Globus pallidus (tissue), 1 donor: ENCODE data around the gene TIAM1.

Source experiments
- DNase-seq: peaks from one replicate; pipeline ENCODE4 v3.0.0-alpha.2; 2015; ENCODE audit warnings: low spot score

TIAM1 gene

DNA sequence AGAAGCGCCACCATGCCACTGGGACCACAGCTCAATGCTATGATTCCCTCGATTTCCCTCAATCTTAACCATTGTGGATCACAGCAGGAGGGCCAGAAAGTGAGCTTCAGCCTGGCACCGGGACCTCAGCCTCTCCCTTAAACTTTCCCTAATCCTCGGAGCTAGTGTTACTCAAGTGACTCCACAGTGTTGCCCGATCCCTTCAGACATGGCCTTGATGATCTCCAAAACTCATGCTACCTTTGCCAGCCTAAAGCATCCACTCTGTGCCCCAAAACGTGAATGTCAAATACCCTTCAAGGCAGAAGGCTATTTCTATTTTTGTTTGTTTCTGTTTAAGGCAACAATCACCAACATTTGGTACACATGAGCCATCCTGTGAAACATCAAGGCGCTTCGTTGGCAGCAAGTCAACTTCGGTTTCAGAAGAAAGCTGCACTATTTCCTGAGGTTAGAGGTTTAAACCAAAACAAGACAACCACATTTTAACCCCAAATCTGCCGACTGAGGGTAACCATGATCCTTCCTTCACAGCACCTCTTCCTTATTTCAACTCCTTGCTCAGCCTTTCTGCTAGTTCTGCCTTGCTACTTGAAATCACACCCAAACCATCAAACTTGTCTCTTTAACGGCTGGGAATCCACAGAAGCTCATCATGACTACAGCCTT lies 211.4 kb downstream of the TIAM1 start:
- DNase-seq: no peak

DNA sequence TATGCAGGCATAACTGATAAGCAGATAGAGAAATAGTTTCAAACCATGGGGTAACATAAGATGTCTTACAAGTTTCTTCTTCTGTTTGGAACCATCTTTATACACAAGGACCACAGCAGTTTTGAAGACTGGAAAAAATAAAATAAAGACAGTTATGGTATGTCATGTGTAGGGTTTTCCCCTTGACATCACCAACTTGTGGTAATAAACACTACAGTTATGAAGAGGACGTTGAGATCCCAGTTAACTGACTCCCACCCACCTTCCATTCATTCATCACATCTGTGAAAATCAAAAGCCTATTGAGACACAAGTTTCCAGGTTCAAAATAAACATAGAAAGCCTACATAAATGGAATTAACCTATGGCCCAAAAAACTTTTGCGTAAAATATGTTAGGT lies 213.2 kb downstream of the TIAM1 start:
- no peak for DNase-seq

- DNase-seq: no peak
Observed at GRCh38 chr21:31128234-31128633, 215.8 kb downstream of the TIAM1 start.

DNA sequence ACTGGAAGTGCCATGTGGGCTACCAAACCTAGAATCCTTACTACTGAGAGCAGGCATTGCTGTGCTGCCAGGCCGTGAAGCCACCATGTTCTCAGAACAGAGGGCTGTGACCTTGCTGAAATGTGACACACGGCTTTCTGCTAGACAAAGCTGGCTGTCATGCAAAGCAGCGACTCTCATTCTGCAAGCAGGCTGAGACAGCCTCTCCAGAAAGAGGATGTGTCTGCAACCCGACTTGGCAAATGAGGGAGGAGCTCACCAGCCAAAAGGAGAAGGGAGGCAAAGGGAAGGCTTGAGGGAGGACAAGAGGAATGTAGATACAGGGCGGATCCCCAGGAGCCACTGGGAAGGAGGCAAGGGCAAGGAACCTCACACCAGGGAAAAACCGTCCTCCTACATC lies 220.1 kb downstream of the TIAM1 start:
- DNase-seq: no peak

DNA sequence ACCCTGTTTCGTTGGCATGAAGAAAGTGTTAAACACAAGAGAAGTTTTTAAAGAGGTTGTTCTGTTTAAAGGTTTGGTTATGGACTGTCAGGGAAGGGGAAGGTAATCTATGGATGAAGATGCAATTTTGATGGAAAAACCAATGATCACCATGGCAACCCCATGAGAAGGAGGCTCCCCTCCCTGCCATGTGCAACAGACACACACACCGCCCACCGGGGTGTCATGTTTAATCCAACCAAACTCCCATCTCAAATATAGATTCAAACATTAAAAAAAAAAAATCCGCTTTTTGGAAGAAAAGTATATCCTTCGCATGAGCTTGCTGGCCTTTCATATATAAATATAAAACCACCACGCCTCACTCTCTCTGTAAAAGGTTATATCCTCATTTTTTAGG lies 224.9 kb downstream of the TIAM1 start:
- DNase-seq: no peak

DNA sequence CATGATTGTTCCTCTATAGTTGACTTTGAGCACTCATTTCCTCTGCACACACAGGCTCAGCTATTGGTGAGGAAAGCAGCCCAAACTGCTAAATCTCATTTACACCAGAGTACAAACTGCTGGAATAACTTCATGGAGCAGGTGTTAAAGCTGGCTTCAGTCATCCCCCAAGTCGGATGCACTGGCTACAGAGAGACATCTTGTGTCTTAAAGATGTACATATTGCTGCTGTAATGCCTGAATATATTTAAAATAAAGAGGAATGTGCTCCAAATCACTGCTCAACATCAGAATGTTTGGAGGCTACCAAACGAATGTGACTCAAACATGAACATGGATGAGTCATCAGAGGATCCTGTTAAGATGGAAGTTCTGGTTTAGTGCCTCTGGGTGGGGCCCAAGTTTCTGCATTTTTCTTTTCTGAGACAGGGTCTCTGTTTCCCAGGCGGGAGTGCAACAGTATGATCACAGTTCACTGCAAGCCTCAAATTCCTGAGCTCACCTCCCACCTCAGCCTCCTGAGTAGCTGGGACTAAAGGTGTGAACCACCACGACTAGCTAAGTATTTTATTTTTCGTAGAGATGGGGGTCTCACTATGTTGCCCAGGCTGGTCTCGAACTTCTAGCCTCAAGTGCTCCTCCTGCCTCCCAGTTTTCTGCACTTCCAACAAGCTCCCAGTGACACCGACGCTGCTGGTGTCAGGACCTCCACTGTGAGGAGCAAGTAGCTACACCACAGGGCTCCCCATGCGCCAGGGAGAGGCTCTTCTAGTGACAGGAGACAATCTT lies 226.7 kb downstream of the TIAM1 start:
- no peak for DNase-seq

DNA sequence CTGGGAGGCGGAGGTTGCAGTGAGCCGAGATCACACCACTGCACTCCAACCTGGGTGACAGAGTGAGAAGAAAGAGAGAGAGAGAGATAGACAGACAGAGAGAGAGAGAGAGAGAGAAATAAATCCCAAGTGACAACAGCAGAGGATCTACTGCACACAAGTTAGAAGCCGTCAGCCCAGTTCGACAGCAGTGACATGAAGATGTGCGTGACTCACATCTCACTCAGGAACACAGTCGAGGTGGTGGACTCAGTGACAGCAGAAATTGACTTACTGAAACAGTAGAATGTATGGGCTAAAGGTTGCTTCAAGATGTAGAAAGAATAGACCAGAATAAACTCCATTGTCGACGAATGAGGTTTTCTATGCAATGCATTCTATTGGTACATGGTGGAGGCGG lies 228.8 kb downstream of the TIAM1 start:
- DNase-seq: no peak

DNA sequence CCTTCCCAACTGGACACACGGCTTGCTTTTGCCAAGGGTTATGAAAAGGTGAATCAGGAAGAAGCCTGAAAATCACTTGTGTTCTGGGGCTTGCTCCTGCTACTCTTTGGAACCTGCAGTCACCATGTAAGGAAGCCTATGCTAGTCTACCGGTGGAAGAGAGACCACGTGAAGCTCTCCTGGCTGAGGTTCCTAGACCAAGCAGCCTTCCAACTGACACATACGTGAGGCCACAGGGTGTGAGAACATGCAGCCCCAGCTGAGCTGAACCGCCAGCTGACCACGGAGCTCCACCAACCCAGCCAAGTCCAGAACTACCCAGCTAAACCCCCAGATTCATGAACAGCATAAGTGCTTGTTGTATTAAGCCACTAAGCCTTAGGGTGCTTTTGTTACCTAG lies 233.0 kb downstream of the TIAM1 start:
- DNase-seq: no peak

DNA sequence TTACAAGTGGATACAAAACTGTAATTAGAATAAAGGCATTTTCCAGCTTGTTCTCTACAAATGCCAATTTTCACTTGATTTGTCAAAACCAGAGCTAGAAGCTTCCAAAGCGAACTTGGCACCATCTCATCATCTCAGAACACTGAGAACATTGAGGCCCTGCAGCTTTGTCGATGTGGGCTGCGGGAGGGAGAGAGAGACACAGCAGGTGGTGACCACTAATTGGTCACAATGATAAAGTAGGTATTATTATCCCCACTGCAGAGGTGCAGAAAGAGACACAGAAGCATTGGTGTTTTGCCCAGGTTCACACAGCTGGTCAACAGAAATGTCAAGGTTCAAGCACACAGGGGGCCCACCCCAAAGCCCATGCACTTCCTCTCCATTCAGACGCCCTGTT lies 233.6 kb downstream of the TIAM1 start:
- peak; percentile 73 for DNase-seq

GRCh38 chr21:31107871-31108270 lies 236.2 kb downstream of the TIAM1 start:
- DNase-seq: no peak

DNA sequence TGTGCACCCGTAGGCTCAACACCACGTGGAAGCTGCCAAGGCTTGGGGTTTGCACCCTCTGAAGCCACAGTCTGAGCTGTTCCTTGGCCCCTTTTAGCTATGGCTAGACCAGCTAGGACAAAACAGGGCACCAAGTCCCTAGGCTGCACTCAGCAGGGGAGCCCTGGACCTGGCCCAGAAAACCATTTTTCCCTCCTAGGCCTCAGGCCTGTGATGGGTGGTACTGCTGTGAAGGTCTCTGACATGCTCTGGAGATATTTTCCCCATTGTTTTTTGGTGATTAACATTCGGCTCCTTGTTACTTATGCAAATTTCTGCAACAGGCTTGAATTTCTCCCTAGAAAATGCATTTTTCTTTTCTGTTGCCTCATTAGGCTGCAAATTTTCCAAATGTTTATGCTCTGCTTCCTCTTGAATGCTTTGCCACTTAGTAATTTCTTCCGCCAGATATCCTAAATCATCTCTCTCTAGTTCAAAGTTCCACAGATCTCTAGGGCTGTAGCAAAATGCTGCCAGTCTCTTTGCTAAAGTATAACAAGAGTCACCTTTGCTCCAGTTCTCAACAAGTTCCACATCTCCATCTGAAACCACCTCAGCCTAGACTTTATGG lies 236.8 kb downstream of the TIAM1 start:
- DNase-seq: no peak

DNA sequence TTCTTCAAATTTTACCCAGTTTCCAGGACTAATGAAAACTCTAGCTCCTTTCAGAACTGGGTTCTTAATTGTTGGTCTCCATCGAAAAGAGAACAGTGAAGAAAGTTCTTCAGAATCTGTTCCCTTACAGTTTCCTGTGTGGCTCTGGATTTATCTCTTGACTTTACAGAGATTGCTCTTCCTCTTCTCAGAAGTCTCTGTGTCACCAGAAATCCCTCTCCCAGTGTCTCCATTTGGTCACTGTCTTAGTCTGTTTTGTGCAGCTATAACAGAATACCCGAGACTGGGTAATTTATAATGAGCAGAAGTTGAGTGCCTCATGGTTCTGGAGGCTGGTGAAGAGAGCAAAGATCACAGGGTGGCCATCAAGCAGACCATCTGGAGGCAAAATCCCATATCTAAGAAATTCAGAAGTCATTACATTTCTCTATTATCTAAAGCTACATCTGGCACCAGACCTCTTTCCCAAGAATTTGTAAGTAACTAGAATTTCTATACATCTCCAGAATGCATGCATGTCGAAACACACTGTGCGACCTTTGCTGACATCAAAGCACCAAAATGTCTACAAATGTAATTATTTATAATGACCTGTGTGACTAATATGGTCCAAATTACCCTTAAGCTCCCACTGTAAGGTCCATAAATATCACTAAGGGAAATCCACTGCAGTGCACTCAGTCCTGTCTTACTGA lies 240.3 kb downstream of the TIAM1 start:
- DNase-seq: no peak

DNA sequence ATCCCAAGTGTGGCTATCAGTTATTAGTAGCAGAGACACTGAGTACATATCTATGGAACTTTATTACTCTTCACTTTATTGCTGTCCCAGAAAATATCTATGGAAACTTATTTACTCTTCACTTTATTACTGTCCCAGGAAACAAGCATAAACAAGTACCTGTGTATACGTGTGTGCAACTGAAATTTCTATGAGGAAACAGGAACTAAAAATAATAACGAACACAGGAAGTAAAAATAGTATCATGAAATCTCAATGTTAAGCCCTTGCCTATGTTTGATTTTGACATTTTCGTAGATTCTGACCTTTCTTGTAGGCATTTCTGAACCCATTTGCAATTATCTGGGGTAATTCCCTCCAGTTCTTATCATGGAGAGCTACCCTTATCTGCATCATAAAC lies 240.9 kb downstream of the TIAM1 start:
- no peak for DNase-seq

- DNase-seq: no peak
Observed at GRCh38 chr21:31099122-31099521, 244.9 kb downstream of the TIAM1 start.

GRCh38 chr21:31098576-31099005 lies 245.5 kb downstream of the TIAM1 start:
- DNase-seq: peak; percentile 65

- DNase-seq: no peak
Observed at GRCh38 chr21:31092832-31093625, 251.0 kb downstream of the TIAM1 start.

DNA sequence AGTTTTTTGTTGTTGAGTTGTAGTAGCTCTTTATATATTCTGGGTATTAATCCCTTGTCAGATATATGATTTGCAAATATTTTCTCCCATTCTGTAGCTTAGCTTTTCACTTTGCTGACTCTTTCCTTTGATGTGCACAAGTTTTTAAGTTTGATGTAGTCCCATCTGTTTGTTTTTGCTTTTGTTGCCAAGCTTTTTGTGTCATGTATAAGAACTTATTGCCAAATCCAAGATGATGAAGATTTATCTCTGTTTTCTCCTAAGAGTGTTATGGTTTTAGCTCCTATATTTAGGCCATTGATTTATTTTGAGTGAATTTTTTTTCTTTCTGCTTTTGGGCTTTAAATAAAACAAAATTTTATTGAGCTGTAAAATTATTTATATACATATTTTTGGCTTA lies 253.7 kb downstream of the TIAM1 start:
- DNase-seq: no peak

- no peak for DNase-seq
Observed at GRCh38 chr21:31088474-31088751, 255.6 kb downstream of the TIAM1 start.

DNA sequence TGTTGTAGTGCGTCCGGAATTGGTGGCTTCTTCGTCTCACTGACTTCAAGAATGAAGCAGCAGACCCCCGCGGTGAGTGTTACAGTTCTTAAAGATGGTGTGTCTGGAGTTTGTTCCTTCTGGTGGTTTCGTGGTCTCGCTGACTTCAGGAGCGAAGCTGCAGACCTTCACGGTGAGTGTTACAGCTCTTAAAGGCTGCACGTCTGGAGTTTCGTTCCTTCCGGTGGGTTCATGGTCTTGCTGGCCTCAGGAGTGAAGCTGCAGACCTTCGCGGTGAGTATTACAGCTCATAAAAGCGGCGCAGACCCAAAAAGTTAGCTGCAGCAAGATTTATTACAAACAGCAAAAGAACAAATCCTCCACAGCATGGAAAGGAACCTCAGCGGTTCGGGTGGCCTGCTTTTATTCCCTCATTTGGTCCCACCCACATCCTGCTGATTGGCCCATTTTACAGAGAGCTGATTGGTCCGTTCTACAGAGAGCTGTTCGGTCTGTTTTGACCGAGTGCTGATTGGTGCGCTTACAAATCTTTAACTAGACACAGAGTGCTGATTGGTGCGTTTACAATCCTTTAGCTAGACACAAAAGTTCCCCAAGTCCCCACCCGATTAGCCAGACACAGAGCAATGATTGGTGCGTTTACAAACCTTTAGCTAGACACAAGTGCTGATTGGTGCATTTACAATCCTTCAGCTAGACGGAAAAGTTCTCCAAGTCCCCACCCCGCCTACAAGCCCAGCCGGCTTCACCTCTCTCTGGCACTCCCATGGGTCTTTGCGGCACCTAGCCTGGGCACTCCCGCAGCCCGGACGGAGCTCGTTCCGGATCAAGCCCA lies 256.2 kb downstream of the TIAM1 start:
- no peak for DNase-seq

GRCh38 chr21:31084689-31085088 lies 259.4 kb downstream of the TIAM1 start:
- no peak for DNase-seq

- no peak for DNase-seq
Observed at GRCh38 chr21:31078796-31079195, 265.3 kb downstream of the TIAM1 start.
